Parathyroid adenoma (tissue), 2 donors: ENCODE data around the gene TMEM151B.

Experiments
- H2AFZ ChIP-seq: fragments of 300-600 bp; sonication (generic); one replicate; pipeline ENCODE4 v1.7.0; 2017; ENCODE audit warnings: antibody characterized with exemption, mild to moderate bottlenecking
- H3K27ac ChIP-seq: fragments of 300-600 bp; sonication (generic); one replicate; pipeline ENCODE4 v1.7.0; 2017
- H3K27me3 ChIP-seq: fragments of 300-600 bp; sonication (generic); one replicate; pipeline ENCODE4 v1.7.0; 2017; ENCODE audit warnings: low read length; ENCODE audit not compliant: control insufficient read depth, insufficient read depth
- H3K36me3 ChIP-seq: fragments of 300-600 bp; sonication (generic); one replicate; pipeline ENCODE4 v1.7.0; 2017; ENCODE audit warnings: low read length; ENCODE audit not compliant: control insufficient read depth, insufficient read depth
- H3K4me1 ChIP-seq: fragments of 300-600 bp; sonication (generic); one replicate; pipeline ENCODE4 v1.7.0; 2017; ENCODE audit warnings: control low read depth
- H3K4me2 ChIP-seq: fragments of 300-600 bp; sonication (generic); one replicate; pipeline ENCODE4 v1.7.0; 2017; ENCODE audit warnings: low read length
- H3K4me3 ChIP-seq: fragments of 300-600 bp; sonication (generic); one replicate; pipeline ENCODE4 v1.7.0; 2017; ENCODE audit warnings: low read depth, low read length
- H3K79me2 ChIP-seq: fragments of 300-600 bp; sonication (generic); one replicate; pipeline ENCODE4 v1.7.0; 2017; ENCODE audit warnings: control low read depth
- H3K9ac ChIP-seq: fragments of 300-600 bp; sonication (generic); one replicate; pipeline ENCODE4 v1.7.0; 2017; ENCODE audit warnings: mild to moderate bottlenecking
- H3K9me3 ChIP-seq: fragments of 300-600 bp; sonication (generic); one replicate; pipeline ENCODE4 v1.7.0; 2017; ENCODE audit warnings: low read length; ENCODE audit not compliant: control insufficient read depth
- CTCF ChIP-seq: fragments of 300-600 bp; sonication (generic); IDR thresholded peaks from one replicate; pipeline ENCODE4 v1.7.0; 2017; ENCODE audit warnings: antibody characterized with exemption, mild to moderate bottlenecking
- donor health status: primary hyperparathyroidism.

Gene TMEM151B

GRCh38 chr6:44225579-44226325, 44.5 kb upstream of the TMEM151B start:
- Histone ChIP-seq H3K4me1 (peaks cover 12% of the 10 kb centered on the region), H2AFZ (no peak overlapping the region), H3K36me3 (no peaks in the 10 kb centered on the region), H3K4me2 (no peak overlapping the region), H3K9me3 (no peaks in the 10 kb centered on the region), H3K79me2 (no peaks in the 10 kb centered on the region), H3K27ac (no peak overlapping the region), H3K9ac (no peak overlapping the region), H3K4me3 (no peak overlapping the region), H3K27me3 (no peaks in the 10 kb centered on the region)
- TF ChIP-seq CTCF: no peak

- no peak overlapping the region for H3K9ac ChIP-seq
- H3K4me1 ChIP-seq: peaks cover 7% of the 10 kb centered on the region
- peak overlapping the region; percentile 50 for H2AFZ ChIP-seq
- H3K4me2 ChIP-seq: no peak overlapping the region
- no peaks in the 10 kb centered on the region for H3K36me3 ChIP-seq
- H3K4me3 ChIP-seq: no peak overlapping the region
- no peak for TF ChIP-seq CTCF
- H3K79me2 ChIP-seq: no peaks in the 10 kb centered on the region
- H3K9me3 ChIP-seq: no peaks in the 10 kb centered on the region
- no peaks in the 10 kb centered on the region for H3K27me3 ChIP-seq
- H3K27ac ChIP-seq: peak overlapping the region; percentile 20
Measured at GRCh38 chr6:44226368-44227147, 43.7 kb upstream of the TMEM151B start.

GRCh38 chr6:44227148-44227793, 43.0 kb upstream of the TMEM151B start:
- Histone ChIP-seq H3K4me3 (no peak overlapping the region), H3K9ac (no peak overlapping the region), H2AFZ (peak overlapping the region; percentile 14), H3K79me2 (no peaks in the 10 kb centered on the region), H3K36me3 (no peaks in the 10 kb centered on the region), H3K27me3 (no peaks in the 10 kb centered on the region), H3K4me2 (no peak overlapping the region), H3K4me1 (peaks cover 4% of the 10 kb centered on the region), H3K27ac (peak overlapping the region; percentile 20), H3K9me3 (no peaks in the 10 kb centered on the region)
- TF ChIP-seq CTCF: no peak

- H3K9me3 ChIP-seq: no peaks in the 10 kb centered on the region
- no peak overlapping the region for H2AFZ ChIP-seq
- TF ChIP-seq CTCF: no peak
- H3K9ac ChIP-seq: no peak overlapping the region
- no peaks in the 10 kb centered on the region for H3K79me2 ChIP-seq
- H3K4me2 ChIP-seq: no peak overlapping the region
- no peaks in the 10 kb centered on the region for H3K4me1 ChIP-seq
- H3K27me3 ChIP-seq: no peaks in the 10 kb centered on the region
- H3K36me3 ChIP-seq: no peaks in the 10 kb centered on the region
- no peak overlapping the region for H3K4me3 ChIP-seq
- H3K27ac ChIP-seq: no peak overlapping the region
Measured at GRCh38 chr6:44228031-44228430, 42.2 kb upstream of the TMEM151B start.
